Activated CD4-positive, alpha-beta T cell treated with anti-CD3 and anti-CD28 coated beads, Interleukin-2, amount 10 ng/mL, durations not matched to agents 24 days and 14 days (primary cell): ENCODE data around the gene MRGPRD. TPM values are rescaled to one million over a fixed set of nuclear protein-coding genes. Genes with fewer than 3 reads are reported as not detected.

Experiments used
- DNase-seq: peaks from one replicate; pipeline ENCODE4 v3.0.0; 2022
- H3K27ac Mint-ChIP-seq: one replicate; pipeline ENCODE4 v1.8.0; 2022; ENCODE audit warnings: mild to moderate bottlenecking, mixed read lengths
- H3K27me3 Mint-ChIP-seq: one replicate; pipeline ENCODE4 v1.8.0; 2022; ENCODE audit warnings: mixed read lengths
- H3K36me3 Mint-ChIP-seq: one replicate; pipeline ENCODE4 v1.8.0; 2022; ENCODE audit warnings: low read depth, mild to moderate bottlenecking, mixed read lengths
- H3K4me1 Mint-ChIP-seq: one replicate; pipeline ENCODE4 v1.8.0; 2021; ENCODE audit warnings: mixed read lengths
- H3K4me3 Mint-ChIP-seq: one replicate; pipeline ENCODE4 v1.8.0; 2022; ENCODE audit warnings: mild to moderate bottlenecking, moderate library complexity, mixed read lengths
- H3K9me3 Mint-ChIP-seq: one replicate; pipeline ENCODE4 v1.8.0; 2021; ENCODE audit warnings: mixed read lengths
- intact Hi-C: fragments of 100-400 bp; cut with micrococcal nuclease; formaldehyde crosslinking; loops from one replicate; pipeline ENCODE4 v1.15.1; 2023
- total RNA-seq: library from RNA; stranded (reverse); gene quantifications from 2 replicates; pipeline ENCODE4 v1.2.3, GENCODE V29; 2022

Gene MRGPRD
- total RNA-seq, 1 donor from 2014 or later, result not detected

- intact Hi-C loops, result no loop called here
- Mint-ChIP-seq H3K27me3 (no peaks in the 10 kb centered on the region), H3K27ac (no peak overlapping the region), H3K36me3 (peaks cover 2% of the 10 kb centered on the region), H3K9me3 (no peaks in the 10 kb centered on the region), H3K4me1 (peaks cover under 1% of the 10 kb centered on the region), H3K4me3 (no peak overlapping the region)
- no peak for DNase-seq
Observed at GRCh38 chr11:68942751-68943271, 38.0 kb downstream of the MRGPRD start.

DNA sequence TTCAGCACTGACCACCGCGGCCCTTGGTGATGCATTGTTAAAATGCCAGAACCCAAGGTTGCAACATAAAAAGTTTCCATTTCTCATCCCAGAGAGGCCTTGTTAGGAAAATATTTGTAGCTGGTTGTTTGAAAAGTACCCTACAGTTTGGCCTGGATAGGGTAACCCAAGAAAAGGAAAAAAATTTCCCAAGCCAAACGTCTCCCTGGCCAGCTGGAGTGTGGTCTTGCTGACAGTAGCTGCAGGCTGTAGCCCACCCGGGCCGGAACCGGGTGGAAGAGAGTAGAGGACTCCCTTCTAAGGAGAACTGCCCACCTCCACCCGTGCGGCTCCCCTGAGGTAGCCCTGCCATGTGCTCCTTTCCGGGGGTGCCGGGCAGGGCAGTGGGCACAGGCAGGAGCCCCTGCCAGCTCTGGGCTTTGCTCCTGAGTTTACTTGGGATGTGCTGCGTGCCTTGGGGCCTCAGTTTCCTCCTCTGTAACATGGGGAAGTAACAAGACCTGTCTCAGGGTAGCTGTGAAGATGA lies 38.6 kb downstream of the MRGPRD start:
- intact Hi-C loops, result no loop called here
- no peaks in the 10 kb centered on the region for H3K27me3 Mint-ChIP-seq

DNA sequence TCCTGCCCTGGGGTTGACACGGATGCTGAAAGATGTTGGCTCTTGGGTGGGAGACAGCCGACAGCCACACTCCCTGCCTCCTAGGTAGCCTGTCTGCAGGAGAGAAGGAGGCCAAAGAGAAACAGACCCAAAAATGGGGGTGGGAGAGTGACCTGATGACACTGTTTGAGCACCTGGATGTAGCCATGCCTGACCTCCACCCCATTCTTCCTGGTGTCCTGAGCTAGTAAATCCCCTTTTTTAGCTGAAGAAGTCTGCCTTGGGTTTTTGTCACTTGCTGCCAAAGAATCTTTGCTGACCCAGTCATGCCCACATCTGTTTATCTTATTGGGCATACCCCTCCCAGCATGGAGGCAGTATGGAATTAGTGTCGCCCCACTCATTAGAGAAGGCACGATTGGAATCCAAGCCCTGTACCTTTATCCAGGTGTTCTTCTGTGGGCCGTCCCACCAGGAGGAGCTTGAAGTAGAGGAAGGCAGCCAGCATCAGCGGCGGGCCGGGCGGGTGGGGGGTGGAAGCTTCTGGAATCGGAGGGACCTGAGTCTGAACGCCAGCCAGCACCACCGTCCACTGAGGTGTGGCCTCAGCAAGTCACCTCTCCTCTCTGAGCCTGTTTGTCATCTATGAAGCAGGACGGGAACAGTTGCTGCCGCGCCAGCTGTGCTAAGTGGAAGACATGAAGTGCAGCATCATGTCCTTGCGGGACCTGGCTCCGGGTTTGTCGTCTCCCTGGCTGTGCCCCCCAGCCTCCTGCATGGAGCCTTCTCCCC lies 39.3 kb downstream of the MRGPRD start:
- H3K36me3 Mint-ChIP-seq, result peaks cover 2% of the 10 kb centered on the region
- no peak overlapping the region for H3K27ac Mint-ChIP-seq
- H3K27me3 Mint-ChIP-seq, result no peaks in the 10 kb centered on the region
- no peak overlapping the region for H3K4me3 Mint-ChIP-seq
- H3K4me1 Mint-ChIP-seq, result no peaks in the 10 kb centered on the region
- H3K9me3 Mint-ChIP-seq, result no peaks in the 10 kb centered on the region
- intact Hi-C loops, result no loop called here
- no peak for DNase-seq

More for the DNA sequence above, 38.6 kb downstream of the MRGPRD start:
- H3K27ac Mint-ChIP-seq, result no peak overlapping the region
- H3K36me3 Mint-ChIP-seq, result peaks cover 2% of the 10 kb centered on the region
- no peak overlapping the region for H3K4me3 Mint-ChIP-seq
- DNase-seq, result no peak
- H3K9me3 Mint-ChIP-seq, result no peaks in the 10 kb centered on the region
- no peaks in the 10 kb centered on the region for H3K4me1 Mint-ChIP-seq

- H3K36me3 Mint-ChIP-seq, result peaks cover 3% of the 10 kb centered on the region
- no peaks in the 10 kb centered on the region for H3K9me3 Mint-ChIP-seq
- H3K27ac Mint-ChIP-seq, result no peak overlapping the region
- no peaks in the 10 kb centered on the region for H3K4me1 Mint-ChIP-seq
- H3K4me3 Mint-ChIP-seq, result no peak overlapping the region
- no peak for DNase-seq
- H3K27me3 Mint-ChIP-seq, result no peaks in the 10 kb centered on the region
- intact Hi-C loops, result no loop called here
Observed at GRCh38 chr11:68940651-68941323, 40.0 kb downstream of the MRGPRD start.

- DNase-seq, result no peak
- H3K36me3 Mint-ChIP-seq, result peaks cover 3% of the 10 kb centered on the region
- H3K27ac Mint-ChIP-seq, result no peak overlapping the region
- no peak overlapping the region for H3K4me3 Mint-ChIP-seq
- intact Hi-C loops, result no loop called here
- no peaks in the 10 kb centered on the region for H3K27me3 Mint-ChIP-seq
- H3K4me1 Mint-ChIP-seq, result no peaks in the 10 kb centered on the region
- H3K9me3 Mint-ChIP-seq, result no peaks in the 10 kb centered on the region
Observed at GRCh38 chr11:68939583-68940555, 40.9 kb downstream of the MRGPRD start.

- no peak overlapping the region for H3K4me3 Mint-ChIP-seq
- no peaks in the 10 kb centered on the region for H3K4me1 Mint-ChIP-seq
- H3K9me3 Mint-ChIP-seq, result no peaks in the 10 kb centered on the region
- peaks cover 3% of the 10 kb centered on the region for H3K36me3 Mint-ChIP-seq
- intact Hi-C loops, result no loop called here
- H3K27me3 Mint-ChIP-seq, result no peaks in the 10 kb centered on the region
- H3K27ac Mint-ChIP-seq, result no peak overlapping the region
- no peak for DNase-seq
Observed at GRCh38 chr11:68938816-68939582, 41.8 kb downstream of the MRGPRD start.

DNA sequence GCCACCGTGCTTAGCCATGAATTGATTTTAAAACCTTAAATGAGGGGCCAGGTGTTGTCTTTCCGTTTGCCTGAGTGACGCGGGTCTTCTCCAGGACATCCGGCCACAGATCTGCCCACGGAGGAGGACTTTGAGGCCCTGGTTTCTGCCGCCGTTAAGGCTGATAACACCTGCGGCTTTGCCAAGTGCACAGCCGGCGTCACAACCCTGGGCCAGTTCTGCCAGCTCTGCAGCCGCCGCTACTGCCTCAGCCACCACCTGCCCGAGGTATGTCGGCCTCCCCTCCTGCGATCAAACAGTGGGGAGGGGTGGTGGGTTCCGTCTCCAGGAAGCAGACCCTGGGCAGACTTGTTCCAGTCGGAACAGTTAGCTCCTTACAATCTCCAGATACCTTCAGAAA lies 42.7 kb downstream of the MRGPRD start:
- H3K27me3 Mint-ChIP-seq, result no peaks in the 10 kb centered on the region
- no peak overlapping the region for H3K27ac Mint-ChIP-seq
- no peaks in the 10 kb centered on the region for H3K4me1 Mint-ChIP-seq
- intact Hi-C loops, result no loop called here
- no peak for DNase-seq
- H3K4me3 Mint-ChIP-seq, result no peak overlapping the region
- peaks cover 3% of the 10 kb centered on the region for H3K36me3 Mint-ChIP-seq
- H3K9me3 Mint-ChIP-seq, result no peaks in the 10 kb centered on the region

GRCh38 chr11:68936676-68937620 lies 43.8 kb downstream of the MRGPRD start:
- no peak for DNase-seq
- H3K4me3 Mint-ChIP-seq, result no peak overlapping the region
- H3K9me3 Mint-ChIP-seq, result no peaks in the 10 kb centered on the region
- H3K4me1 Mint-ChIP-seq, result no peaks in the 10 kb centered on the region
- no peaks in the 10 kb centered on the region for H3K27me3 Mint-ChIP-seq
- H3K36me3 Mint-ChIP-seq, result peaks cover 3% of the 10 kb centered on the region
- H3K27ac Mint-ChIP-seq, result no peak overlapping the region
- intact Hi-C loops, result no loop called here

GRCh38 chr11:68936358-68936636 lies 44.5 kb downstream of the MRGPRD start:
- no peak overlapping the region for H3K27ac Mint-ChIP-seq
- no peaks in the 10 kb centered on the region for H3K9me3 Mint-ChIP-seq
- H3K36me3 Mint-ChIP-seq, result peaks cover 6% of the 10 kb centered on the region
- intact Hi-C loops, result no loop called here
- no peaks in the 10 kb centered on the region for H3K4me1 Mint-ChIP-seq
- no peak for DNase-seq
- no peak overlapping the region for H3K4me3 Mint-ChIP-seq
- no peaks in the 10 kb centered on the region for H3K27me3 Mint-ChIP-seq

DNA sequence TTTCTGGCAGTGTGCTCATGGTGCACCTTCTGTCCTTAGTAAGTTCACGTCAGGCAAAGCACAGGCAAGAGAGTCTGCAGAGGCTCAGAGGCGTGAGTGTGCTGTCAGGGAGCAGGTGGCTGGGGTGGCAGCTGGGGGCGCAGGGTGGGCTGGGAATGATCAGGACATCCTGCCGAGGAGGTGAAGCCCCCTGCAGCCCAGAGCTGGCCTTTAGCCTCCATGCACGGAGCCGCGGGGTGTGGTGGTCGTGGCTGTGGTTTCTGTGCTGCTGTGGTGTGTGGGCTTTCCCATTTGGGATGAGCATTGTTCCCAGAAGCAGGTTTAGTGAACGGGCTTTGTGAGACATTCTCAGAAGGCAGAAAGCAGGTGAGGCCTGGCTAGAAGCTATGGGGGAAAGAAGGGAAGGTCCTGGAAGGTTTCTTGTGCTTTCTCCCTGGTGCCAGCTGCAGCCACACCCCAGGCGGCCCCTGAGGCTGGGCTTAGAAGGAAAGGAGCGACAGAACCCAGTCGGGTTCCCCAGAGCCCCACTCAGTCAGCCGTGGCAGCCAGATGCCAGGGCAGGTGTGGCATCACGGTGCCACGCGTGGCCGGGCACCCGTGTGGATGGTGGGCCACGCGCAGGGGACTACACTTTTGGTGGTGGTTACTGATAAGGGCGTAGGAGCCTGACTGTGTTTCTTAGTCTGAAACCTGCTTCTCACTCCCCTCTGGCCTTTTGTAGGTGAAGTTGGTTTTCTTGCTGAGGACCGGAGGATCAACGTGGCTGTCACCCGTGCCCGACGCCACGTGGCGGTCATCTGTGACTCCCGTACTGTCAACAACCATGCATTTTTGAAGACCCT lies 45.0 kb downstream of the MRGPRD start:
- no peak for DNase-seq
- H3K9me3 Mint-ChIP-seq, result no peaks in the 10 kb centered on the region
- no peak overlapping the region for H3K27ac Mint-ChIP-seq
- H3K27me3 Mint-ChIP-seq, result no peaks in the 10 kb centered on the region
- H3K4me1 Mint-ChIP-seq, result no peaks in the 10 kb centered on the region
- intact Hi-C loops, result no loop called here
- no peak overlapping the region for H3K4me3 Mint-ChIP-seq
- peaks cover 6% of the 10 kb centered on the region for H3K36me3 Mint-ChIP-seq

- intact Hi-C loops, result no loop called here
- Mint-ChIP-seq H3K9me3 (no peaks in the 10 kb centered on the region), H3K27me3 (no peaks in the 10 kb centered on the region), H3K4me1 (no peaks in the 10 kb centered on the region), H3K4me3 (no peak overlapping the region), H3K27ac (no peak overlapping the region), H3K36me3 (peaks cover 12% of the 10 kb centered on the region)
- DNase-seq, result no peak
Observed at GRCh38 chr11:68935066-68935465, 45.7 kb downstream of the MRGPRD start.

DNA sequence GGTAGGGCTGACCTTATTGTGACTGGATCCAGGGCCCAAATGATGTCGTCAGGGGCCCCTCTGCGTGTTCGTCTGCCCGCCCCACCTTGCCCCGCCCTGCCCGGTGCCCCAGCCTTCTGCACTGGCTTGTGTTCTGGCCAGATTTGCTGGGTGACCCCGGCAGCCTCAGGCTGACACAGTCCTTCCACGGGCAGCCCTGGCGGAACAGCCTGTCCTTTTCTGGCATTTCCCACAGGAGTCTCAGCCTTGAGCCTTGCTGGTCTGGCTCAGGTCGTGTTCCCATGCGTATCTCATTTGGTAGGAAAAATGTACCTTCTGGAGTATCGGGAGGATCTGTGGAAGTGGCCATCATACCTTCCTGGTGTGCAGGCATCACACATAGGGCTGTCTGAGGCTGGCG lies 46.1 kb downstream of the MRGPRD start:
- no peak overlapping the region for H3K27ac Mint-ChIP-seq

More for the DNA sequence above, 46.1 kb downstream of the MRGPRD start:
- H3K27me3 Mint-ChIP-seq, result no peaks in the 10 kb centered on the region
- H3K4me3 Mint-ChIP-seq, result no peak overlapping the region
- H3K36me3 Mint-ChIP-seq, result peaks cover 15% of the 10 kb centered on the region
- H3K9me3 Mint-ChIP-seq, result no peaks in the 10 kb centered on the region
- intact Hi-C loops, result no loop called here
- no peaks in the 10 kb centered on the region for H3K4me1 Mint-ChIP-seq
- DNase-seq, result no peak
